IPS-18c (cell line): ENCODE measurements around the gene NACC2.

Experiments
- H3K4me3 ChIP-seq: 2 replicates; pipeline ENCODE4 v1.7.0; 2013; ENCODE audit warnings: low read depth, mild to moderate bottlenecking, low read length, moderate library complexity; ENCODE audit not compliant: insufficient read depth
- H3K9me3 ChIP-seq: one replicate; pipeline ENCODE4 v1.6.1; 2013; ENCODE audit warnings: mild to moderate bottlenecking, low read length, moderate library complexity; ENCODE audit not compliant: control insufficient read depth, insufficient read depth

NACC2 gene

GRCh38 chr9:135963338-135963737 lies 131.8 kb downstream of the NACC2 start:
- H3K4me3 ChIP-seq = no peak overlapping the region

GRCh38 chr9:135962696-135963307 lies 132.3 kb downstream of the NACC2 start:
- Histone ChIP-seq H3K4me3 (no peak overlapping the region), H3K9me3 (peaks cover 4% of the 10 kb centered on the region)

More at GRCh38 chr9:135963338-135963737, 131.8 kb downstream of the NACC2 start:
- peaks cover 4% of the 10 kb centered on the region for H3K9me3 ChIP-seq

- H3K4me3 ChIP-seq = no peak overlapping the region
- peaks cover 3% of the 10 kb centered on the region for H3K9me3 ChIP-seq
Observed at GRCh38 chr9:135961811-135962695, 133.0 kb downstream of the NACC2 start.

GRCh38 chr9:135961277-135961715 lies 133.8 kb downstream of the NACC2 start, which contains the start of gene UBAC1:
UBAC1 (minus strand) TSS chr9:135961373; CDS start chr9:135961162, 211 bp downstream.
- peak within 1 kb of the TSS; percentile 79 for H3K4me3 ChIP-seq
- peaks cover 2% of the 10 kb centered on the region for H3K9me3 ChIP-seq

GRCh38 chr9:135960411-135961276 lies 134.4 kb downstream of the NACC2 start:
- Histone ChIP-seq H3K4me3 (peak overlapping the region; percentile 79), H3K9me3 (peaks cover 2% of the 10 kb centered on the region)

- peak overlapping the region; percentile 79 for H3K4me3 ChIP-seq
- peaks cover 2% of the 10 kb centered on the region for H3K9me3 ChIP-seq
Observed at GRCh38 chr9:135959814-135960213, 135.3 kb downstream of the NACC2 start.

- Histone ChIP-seq H3K4me3 (no peak overlapping the region), H3K9me3 (no peaks in the 10 kb centered on the region)
Observed at GRCh38 chr9:135958485-135958884, 136.6 kb downstream of the NACC2 start.

GRCh38 chr9:135957431-135957830 lies 137.7 kb downstream of the NACC2 start:
- no peak overlapping the region for H3K4me3 ChIP-seq
- H3K9me3 ChIP-seq = no peaks in the 10 kb centered on the region

GRCh38 chr9:135956802-135957174 lies 138.3 kb downstream of the NACC2 start:
- H3K4me3 ChIP-seq = no peak overlapping the region
- H3K9me3 ChIP-seq = no peaks in the 10 kb centered on the region
